Panc1 (cell line): ENCODE measurements around the gene FXR2. TPM values are rescaled to one million over a fixed set of nuclear protein-coding genes. Genes with fewer than 3 reads are reported as not detected.

Source experiments
- ATAC-seq: fragments of 200-7000 bp; cut with Tn5 transposase; 2 replicates; pipeline ENCODE4 v1.9.1; 2020; ENCODE audit warnings: mild to moderate bottlenecking, moderate library complexity
- BruUV-seq: library from RNA; stranded (reverse); fragments of 400-500 nt; replicated peaks from 2 replicates; lab custom pipeline; 2021; lab: Mats Ljungman, UMichigan
- CTCF ChIA-PET: fragments of 300-600 bp; sonication (Branson Sonifier 250); formaldehyde crosslinking; loops from one replicate; lab custom pipeline; 2022; ENCODE audit warnings: antibody characterized with exemption; lab: Charles Lee
- POLR2A ChIA-PET: fragments of 300-600 bp; sonication (Branson Sonifier 250); formaldehyde crosslinking; loops from one replicate; lab custom pipeline; 2022; ENCODE audit warnings: antibody characterized with exemption; lab: Charles Lee
- DNase-seq: peaks from one replicate; pipeline ENCODE4 v3.0.0-alpha.2; 2010; ENCODE audit warnings: low read depth, low spot score
- H3K27ac ChIP-seq: 2 replicates; pipeline ENCODE4 v1.5.1; 2011; ENCODE audit warnings: mild to moderate bottlenecking, low read length, inconsistent platforms
- H3K27me3 ChIP-seq: fragments of 200-500 bp; sonication (Bioruptor generic); 2 replicates; pipeline ENCODE4 v1.6.0; 2014; ENCODE audit warnings: low read length, inconsistent platforms; ENCODE audit not compliant: control insufficient read depth, insufficient read depth
- H3K36me3 ChIP-seq: fragments of 200-500 bp; sonication (Bioruptor generic); 2 replicates; pipeline ENCODE4 v1.5.1; 2014; ENCODE audit warnings: inconsistent platforms, mild to moderate bottlenecking, low read length, moderate library complexity; ENCODE audit not compliant: control insufficient read depth, insufficient read depth
- H3K4me1 ChIP-seq: 2 replicates; pipeline ENCODE4 v1.5.1; 2011; ENCODE audit warnings: inconsistent platforms, mild to moderate bottlenecking, low read length, moderate library complexity; ENCODE audit not compliant: control insufficient read depth, insufficient read depth
- H3K4me3 ChIP-seq, 2 experiments: 2 replicates each; pipeline ENCODE4 v1.5.1; 2011 to 2012; ENCODE audit warnings: low read depth in 2 of 2, low read length in 2 of 2, mild to moderate bottlenecking in 2 of 2, inconsistent platforms in 1 of 2, moderate library complexity in 1 of 2
- H3K9me3 ChIP-seq: fragments of 200-500 bp; sonication (Bioruptor generic); 2 replicates; pipeline ENCODE4 v1.5.1; 2014; ENCODE audit warnings: low read depth, mild to moderate bottlenecking, inconsistent platforms, low read length, moderate library complexity; ENCODE audit not compliant: control insufficient read depth, insufficient read depth
- POLR2AphosphoS5 ChIP-seq: IDR thresholded peaks from 2 replicates; pipeline ENCODE4 v1.6.1; 2012; ENCODE audit warnings: mild to moderate bottlenecking, low read depth, low read length, moderate library complexity
- SIN3A ChIP-seq: IDR thresholded peaks from 2 replicates; pipeline ENCODE4 v1.6.1; 2012; ENCODE audit warnings: low read depth, mild to moderate bottlenecking, low read length, moderate library complexity, borderline replicate concordance; ENCODE audit not compliant: insufficient read depth
- TCF7L2 ChIP-seq: IDR thresholded peaks from 2 replicates; pipeline ENCODE4 v1.6.1; 2011; ENCODE audit warnings: mild to moderate bottlenecking, low read depth, low read length, inconsistent platforms
- in situ Hi-C: cut with HindIII; loops from 2 replicates; pipeline ENCODE4 v1.10.0; 2016; ENCODE audit warnings: low sequenced_read_pairs, low pct_unique_long_range_greater_than_20kb
- intact Hi-C: fragments of 100-400 bp; cut with micrococcal nuclease; formaldehyde crosslinking; loops from one replicate; pipeline ENCODE4 v1.10.0; 2022; ENCODE audit not compliant: unreplicated experiment
- total RNA-seq: library from RNA; stranded (reverse); gene quantifications from one replicate; pipeline ENCODE4 v1.2.1, GENCODE V29; 2021; ENCODE audit not compliant: unreplicated experiment
- TF ChIP-seq, protein P1 (sequence below): fragments of 450-650 bp; IDR thresholded peaks from 2 replicates; pipeline ENCODE4 v1.5.1; 2017; ENCODE audit warnings: mild to moderate bottlenecking
- TF ChIP-seq, protein P2 (sequence below), 2 experiments: IDR thresholded peaks; 2 replicates each; pipeline ENCODE4 v1.6.1; 2011 to 2012; ENCODE audit warnings: low read depth in 2 of 2, control low read depth in 1 of 2, low read length in 1 of 2, mild to moderate bottlenecking in 1 of 2, moderate library complexity in 1 of 2; ENCODE audit not compliant: insufficient read depth in 1 of 2

The FXR2 gene
- total RNA-seq, 1 experiment from 2014 or later, result 39.7 TPM

DNA sequence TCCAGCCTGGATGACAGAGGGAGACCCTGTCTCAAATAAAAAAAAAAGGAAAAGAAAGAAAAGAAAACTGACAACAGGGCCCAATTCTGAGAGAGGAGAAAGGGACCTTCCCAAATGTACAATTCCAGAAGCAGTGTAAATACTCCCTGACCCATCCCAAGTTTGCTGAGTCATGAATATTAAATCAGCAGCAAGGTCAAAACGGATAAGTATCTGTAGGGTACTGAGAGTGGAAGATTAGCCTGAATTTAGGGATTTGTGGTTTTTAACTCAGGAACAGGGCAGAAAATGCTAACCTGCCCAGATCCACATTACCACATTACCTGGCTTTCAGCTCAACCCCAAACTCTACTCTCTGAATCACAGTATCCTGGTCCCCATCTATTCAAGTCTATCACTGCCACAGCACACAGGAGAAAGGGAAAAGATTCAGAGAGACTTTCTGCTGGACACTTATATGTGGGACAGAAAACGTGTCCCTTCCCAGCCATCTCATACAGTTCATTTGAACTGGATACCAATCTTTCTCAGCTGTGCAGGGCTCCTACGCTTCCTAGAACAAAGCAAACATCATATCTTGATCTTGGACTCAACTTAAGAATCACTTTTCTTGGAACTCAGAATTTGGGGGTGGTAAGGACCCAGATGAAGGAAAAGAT is 2.9 kb downstream of the FXR2 start:
- BruUV-seq, result no TSS peak
- no peaks in the 10 kb centered on the region for H3K27me3 ChIP-seq
- intact Hi-C loops (no loop called here), in situ Hi-C loops (no loop called here)
- H3K4me1 ChIP-seq, result peaks cover 14% of the 10 kb centered on the region
- CTCF ChIA-PET, result no interaction called here
- H3K9me3 ChIP-seq, result no peaks in the 10 kb centered on the region
- H3K4me3 ChIP-seq, result no peak overlapping the region
- POLR2A ChIA-PET, result no interaction called here
- ATAC-seq (no peak), DNase-seq (no peak)
- H3K36me3 ChIP-seq, result peaks cover 3% of the 10 kb centered on the region; the same call in 1 of the 2 replicates
- no peak for TF ChIP-seq POLR2AphosphoS5
- TF ChIP-seq TCF7L2, result no peak
- TF ChIP-seq, protein P1, sequence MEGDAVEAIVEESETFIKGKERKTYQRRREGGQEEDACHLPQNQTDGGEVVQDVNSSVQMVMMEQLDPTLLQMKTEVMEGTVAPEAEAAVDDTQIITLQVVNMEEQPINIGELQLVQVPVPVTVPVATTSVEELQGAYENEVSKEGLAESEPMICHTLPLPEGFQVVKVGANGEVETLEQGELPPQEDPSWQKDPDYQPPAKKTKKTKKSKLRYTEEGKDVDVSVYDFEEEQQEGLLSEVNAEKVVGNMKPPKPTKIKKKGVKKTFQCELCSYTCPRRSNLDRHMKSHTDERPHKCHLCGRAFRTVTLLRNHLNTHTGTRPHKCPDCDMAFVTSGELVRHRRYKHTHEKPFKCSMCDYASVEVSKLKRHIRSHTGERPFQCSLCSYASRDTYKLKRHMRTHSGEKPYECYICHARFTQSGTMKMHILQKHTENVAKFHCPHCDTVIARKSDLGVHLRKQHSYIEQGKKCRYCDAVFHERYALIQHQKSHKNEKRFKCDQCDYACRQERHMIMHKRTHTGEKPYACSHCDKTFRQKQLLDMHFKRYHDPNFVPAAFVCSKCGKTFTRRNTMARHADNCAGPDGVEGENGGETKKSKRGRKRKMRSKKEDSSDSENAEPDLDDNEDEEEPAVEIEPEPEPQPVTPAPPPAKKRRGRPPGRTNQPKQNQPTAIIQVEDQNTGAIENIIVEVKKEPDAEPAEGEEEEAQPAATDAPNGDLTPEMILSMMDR, result no peak
- TF ChIP-seq, protein P2, sequence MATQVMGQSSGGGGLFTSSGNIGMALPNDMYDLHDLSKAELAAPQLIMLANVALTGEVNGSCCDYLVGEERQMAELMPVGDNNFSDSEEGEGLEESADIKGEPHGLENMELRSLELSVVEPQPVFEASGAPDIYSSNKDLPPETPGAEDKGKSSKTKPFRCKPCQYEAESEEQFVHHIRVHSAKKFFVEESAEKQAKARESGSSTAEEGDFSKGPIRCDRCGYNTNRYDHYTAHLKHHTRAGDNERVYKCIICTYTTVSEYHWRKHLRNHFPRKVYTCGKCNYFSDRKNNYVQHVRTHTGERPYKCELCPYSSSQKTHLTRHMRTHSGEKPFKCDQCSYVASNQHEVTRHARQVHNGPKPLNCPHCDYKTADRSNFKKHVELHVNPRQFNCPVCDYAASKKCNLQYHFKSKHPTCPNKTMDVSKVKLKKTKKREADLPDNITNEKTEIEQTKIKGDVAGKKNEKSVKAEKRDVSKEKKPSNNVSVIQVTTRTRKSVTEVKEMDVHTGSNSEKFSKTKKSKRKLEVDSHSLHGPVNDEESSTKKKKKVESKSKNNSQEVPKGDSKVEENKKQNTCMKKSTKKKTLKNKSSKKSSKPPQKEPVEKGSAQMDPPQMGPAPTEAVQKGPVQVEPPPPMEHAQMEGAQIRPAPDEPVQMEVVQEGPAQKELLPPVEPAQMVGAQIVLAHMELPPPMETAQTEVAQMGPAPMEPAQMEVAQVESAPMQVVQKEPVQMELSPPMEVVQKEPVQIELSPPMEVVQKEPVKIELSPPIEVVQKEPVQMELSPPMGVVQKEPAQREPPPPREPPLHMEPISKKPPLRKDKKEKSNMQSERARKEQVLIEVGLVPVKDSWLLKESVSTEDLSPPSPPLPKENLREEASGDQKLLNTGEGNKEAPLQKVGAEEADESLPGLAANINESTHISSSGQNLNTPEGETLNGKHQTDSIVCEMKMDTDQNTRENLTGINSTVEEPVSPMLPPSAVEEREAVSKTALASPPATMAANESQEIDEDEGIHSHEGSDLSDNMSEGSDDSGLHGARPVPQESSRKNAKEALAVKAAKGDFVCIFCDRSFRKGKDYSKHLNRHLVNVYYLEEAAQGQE (IDR thresholded peaks at IDR 0.05; ENCODE audit: insufficient read depth in 1 of 2, low read depth in 2 of 2, low read length in 1 of 2), result no peak
- TF ChIP-seq SIN3A, result no peak
- 0 out of 2 replicates have a peak overlapping the region, but pooled peaks have one; percentile 18 for H3K27ac ChIP-seq

DNA sequence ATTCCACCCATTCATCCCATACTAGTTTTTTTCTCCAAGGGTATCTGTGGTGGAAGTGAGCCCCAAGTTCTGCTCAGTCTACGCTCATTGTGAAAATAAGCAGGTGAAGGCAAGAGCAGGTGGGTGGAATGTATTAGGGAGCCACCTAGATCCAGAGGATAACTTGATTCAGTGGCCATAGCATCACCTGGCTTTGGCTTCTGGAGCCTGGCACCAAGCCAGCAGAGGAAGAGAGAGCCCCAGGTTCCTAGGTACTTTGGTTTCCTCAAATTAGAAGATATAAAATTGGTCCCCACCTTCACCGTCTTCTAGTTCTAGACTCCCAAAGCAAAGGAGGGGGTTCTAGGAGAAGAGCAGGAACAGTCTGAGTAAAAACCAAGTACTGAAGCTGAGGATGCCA is 4.1 kb downstream of the FXR2 start:
- no peaks in the 10 kb centered on the region for H3K9me3 ChIP-seq
- intact Hi-C loops (no loop called here), in situ Hi-C loops (no loop called here)
- BruUV-seq, result no TSS peak
- ChIA-PET CTCF (no interaction called here), POLR2A (no interaction called here)
- ATAC-seq (no peak), DNase-seq (no peak)
- TF ChIP-seq POLR2AphosphoS5, result no peak
- TF ChIP-seq, protein P1, result no peak
- TF ChIP-seq TCF7L2, result no peak
- no peak for TF ChIP-seq SIN3A
- H3K27ac ChIP-seq, result no peak overlapping the region
- no peak overlapping the region for H3K4me3 ChIP-seq
- H3K36me3 ChIP-seq, result peaks cover 8% of the 10 kb centered on the region
- H3K4me1 ChIP-seq, result peaks cover 14% of the 10 kb centered on the region
- H3K27me3 ChIP-seq, result no peaks in the 10 kb centered on the region
